ENCODE results near the gene CYP19A1. TPM values are rescaled to one million over a fixed set of nuclear protein-coding genes. Genes with fewer than 3 reads are reported as not detected.

CYP19A1 gene
- total and polyA plus RNA-seq, 10 of the 15 experiments (the other 5 are each of a cell fraction or from before 2014, with no cell fraction given): 0.08 to 1.8 (median 0.70) TPM

DNA sequence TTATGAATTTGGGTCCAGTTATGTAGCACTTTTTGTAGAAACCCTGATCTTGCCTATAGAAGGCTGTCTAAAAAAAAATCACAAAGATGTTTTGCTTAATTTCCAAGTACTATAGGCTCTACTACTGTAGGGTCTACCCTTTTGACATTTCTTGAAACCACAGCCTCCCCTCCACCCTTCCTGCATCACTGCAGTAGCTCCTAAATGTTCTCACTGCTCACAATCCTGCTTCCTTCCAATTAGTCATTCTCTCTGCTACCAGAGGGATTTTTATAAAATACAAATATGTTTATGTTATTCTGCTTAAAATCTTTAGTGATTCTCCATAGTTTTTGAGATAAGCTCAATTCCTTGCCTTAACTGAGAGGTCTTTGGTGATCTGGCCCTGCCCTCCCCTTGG lies 114.0 kb downstream of the CYP19A1 start (continued):
- TF ChIP-seq, protein P1, sequence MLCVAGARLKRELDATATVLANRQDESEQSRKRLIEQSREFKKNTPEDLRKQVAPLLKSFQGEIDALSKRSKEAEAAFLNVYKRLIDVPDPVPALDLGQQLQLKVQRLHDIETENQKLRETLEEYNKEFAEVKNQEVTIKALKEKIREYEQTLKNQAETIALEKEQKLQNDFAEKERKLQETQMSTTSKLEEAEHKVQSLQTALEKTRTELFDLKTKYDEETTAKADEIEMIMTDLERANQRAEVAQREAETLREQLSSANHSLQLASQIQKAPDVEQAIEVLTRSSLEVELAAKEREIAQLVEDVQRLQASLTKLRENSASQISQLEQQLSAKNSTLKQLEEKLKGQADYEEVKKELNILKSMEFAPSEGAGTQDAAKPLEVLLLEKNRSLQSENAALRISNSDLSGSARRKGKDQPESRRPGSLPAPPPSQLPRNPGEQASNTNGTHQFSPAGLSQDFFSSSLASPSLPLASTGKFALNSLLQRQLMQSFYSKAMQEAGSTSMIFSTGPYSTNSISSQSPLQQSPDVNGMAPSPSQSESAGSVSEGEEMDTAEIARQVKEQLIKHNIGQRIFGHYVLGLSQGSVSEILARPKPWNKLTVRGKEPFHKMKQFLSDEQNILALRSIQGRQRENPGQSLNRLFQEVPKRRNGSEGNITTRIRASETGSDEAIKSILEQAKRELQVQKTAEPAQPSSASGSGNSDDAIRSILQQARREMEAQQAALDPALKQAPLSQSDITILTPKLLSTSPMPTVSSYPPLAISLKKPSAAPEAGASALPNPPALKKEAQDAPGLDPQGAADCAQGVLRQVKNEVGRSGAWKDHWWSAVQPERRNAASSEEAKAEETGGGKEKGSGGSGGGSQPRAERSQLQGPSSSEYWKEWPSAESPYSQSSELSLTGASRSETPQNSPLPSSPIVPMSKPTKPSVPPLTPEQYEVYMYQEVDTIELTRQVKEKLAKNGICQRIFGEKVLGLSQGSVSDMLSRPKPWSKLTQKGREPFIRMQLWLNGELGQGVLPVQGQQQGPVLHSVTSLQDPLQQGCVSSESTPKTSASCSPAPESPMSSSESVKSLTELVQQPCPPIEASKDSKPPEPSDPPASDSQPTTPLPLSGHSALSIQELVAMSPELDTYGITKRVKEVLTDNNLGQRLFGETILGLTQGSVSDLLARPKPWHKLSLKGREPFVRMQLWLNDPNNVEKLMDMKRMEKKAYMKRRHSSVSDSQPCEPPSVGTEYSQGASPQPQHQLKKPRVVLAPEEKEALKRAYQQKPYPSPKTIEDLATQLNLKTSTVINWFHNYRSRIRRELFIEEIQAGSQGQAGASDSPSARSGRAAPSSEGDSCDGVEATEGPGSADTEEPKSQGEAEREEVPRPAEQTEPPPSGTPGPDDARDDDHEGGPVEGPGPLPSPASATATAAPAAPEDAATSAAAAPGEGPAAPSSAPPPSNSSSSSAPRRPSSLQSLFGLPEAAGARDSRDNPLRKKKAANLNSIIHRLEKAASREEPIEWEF (IDR thresholded peaks at IDR 0.05; ENCODE audit: insufficient replicate concordance, low read depth, low read length): no peak
- TF ChIP-seq HCFC1 (IDR thresholded peaks at IDR 0.05; ENCODE audit: low read length) (no peak), SREBF2 (IDR thresholded peaks at IDR 0.05; ENCODE audit: low read length) (no peak), NR2C1 (IDR thresholded peaks at IDR 0.05) (no peak), TCF3 (IDR thresholded peaks at IDR 0.05; ENCODE audit: borderline replicate concordance, insufficient read depth, low read depth, low read length) (no peak)

DNA sequence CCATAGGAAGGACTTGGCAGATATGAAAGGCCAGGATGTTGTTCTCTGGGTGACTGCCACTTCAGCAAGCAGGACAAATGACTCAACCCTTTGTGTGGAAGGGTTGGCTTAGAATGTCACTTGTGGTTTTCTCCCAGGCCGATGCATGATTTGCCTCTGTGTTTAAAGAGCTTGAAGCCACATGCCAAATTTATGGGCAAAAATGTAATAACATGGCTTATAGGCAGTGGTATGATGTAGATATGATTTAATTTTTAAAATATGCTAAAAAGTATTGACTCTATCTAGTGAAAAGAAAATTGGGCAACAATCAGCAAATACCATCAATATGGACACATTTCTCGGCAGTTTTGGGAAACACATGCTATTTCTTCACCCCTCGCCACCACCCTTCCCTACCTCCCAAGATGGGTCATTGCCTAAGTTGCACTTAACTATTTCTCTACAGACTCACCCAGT lies 114.6 kb downstream of the CYP19A1 start:
- no peak for TF ChIP-seq SRF (IDR thresholded peaks at IDR 0.05; ENCODE audit: low read depth in 2 of 2, low read length in 2 of 2)
- TF ChIP-seq RUNX3 (IDR thresholded peaks at IDR 0.05; ENCODE audit: low read length): peak; percentile 19; the same call in 1 of the 2 replicates
- TF ChIP-seq, protein P2, sequence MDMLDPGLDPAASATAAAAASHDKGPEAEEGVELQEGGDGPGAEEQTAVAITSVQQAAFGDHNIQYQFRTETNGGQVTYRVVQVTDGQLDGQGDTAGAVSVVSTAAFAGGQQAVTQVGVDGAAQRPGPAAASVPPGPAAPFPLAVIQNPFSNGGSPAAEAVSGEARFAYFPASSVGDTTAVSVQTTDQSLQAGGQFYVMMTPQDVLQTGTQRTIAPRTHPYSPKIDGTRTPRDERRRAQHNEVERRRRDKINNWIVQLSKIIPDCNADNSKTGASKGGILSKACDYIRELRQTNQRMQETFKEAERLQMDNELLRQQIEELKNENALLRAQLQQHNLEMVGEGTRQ (IDR thresholded peaks at IDR 0.05; ENCODE audit: borderline replicate concordance, low read depth, low read length): no peak
- no TSS peak for BruUV-seq (replicated peaks)
- FAIRE-seq: no peak

More for the DNA sequence above, 114.6 kb downstream of the CYP19A1 start:
- Histone ChIP-seq H3K27me3 (replicated peaks in 1 of 2; ENCODE audit: control insufficient read depth in 2 of 2, insufficient read depth in 2 of 2, low read length in 1 of 2) (no peaks in the 10 kb centered on the region), H3K9ac (ENCODE audit: control insufficient read depth, insufficient read depth, low read length) (no peak overlapping the region), H3K4me3 (no peak overlapping the region), H3K36me3 (ENCODE audit: control insufficient read depth in 2 of 2, insufficient read depth in 2 of 2, low read length in 1 of 2) (no peaks in the 10 kb centered on the region), H3K4me1 (ENCODE audit: control insufficient read depth, insufficient read depth, low read length) (peaks cover 15% of the 10 kb centered on the region), H3K79me2 (ENCODE audit: control insufficient read depth, insufficient read depth, low read length) (no peaks in the 10 kb centered on the region), H2AFZ (ENCODE audit: control insufficient read depth, low read depth, low read length) (no peak overlapping the region), H3K9me3 (replicated peaks; ENCODE audit: control insufficient read depth, insufficient read depth, low read length) (no peaks in the 10 kb centered on the region), H3K4me2 (ENCODE audit: control insufficient read depth, insufficient read depth) (no peak overlapping the region), H4K20me1 (ENCODE audit: control insufficient read depth, insufficient read depth) (no peaks in the 10 kb centered on the region), H3K27ac (ENCODE audit: control insufficient read depth, insufficient read depth) (no peak overlapping the region)
- WGBS (ENCODE audit: insufficient coverage, insufficient replicate concordance, low lambda C conversion rate, missing lambda C conversion rate): 64% methylated on average over 3 of the region's 3 CpGs
- ChIA-PET POLR2A (interaction anchor here (0.6 kb wide), 1 partner anchor 574 kb away, joined by 3 read pairs; no protein-coding TSS in a partner anchor), CTCF (interaction anchor here (8.2 kb wide), 1 partner anchor 60 kb away, joined by 92 read pairs; no protein-coding TSS in a partner anchor), SMC1A (ENCODE audit: uncharacterized antibody, unreplicated experiment) (no interaction called here), RAD21 (ENCODE audit: unreplicated experiment) (no interaction called here)
- intact Hi-C loops (cut with micrococcal nuclease; ENCODE audit: unreplicated experiment) (no loop called here), in situ Hi-C loops (cut with MboI) (no loop called here)
- ATAC-seq: no peak
- DNase-seq (ENCODE audit: low read depth, low spot score): no peak
